Stimulated activated CD4-positive, alpha-beta T cell treated with anti-CD3 and anti-CD28 coated beads, TNF-alpha, amount 100 ng/mL, for 4 hours (primary cell): Measurements from ENCODE around the gene TOGARAM2.

Experiments used
- DNase-seq, 3 experiments: peaks; one replicate each; pipeline ENCODE4 v3.0.0-alpha.2; 2020; ENCODE audit warnings: low read depth in 3 of 3

The TOGARAM2 gene

GRCh38 chr2:29017716-29018435 lies 36.8 kb downstream of the TOGARAM2 start:
- DNase-seq, result no peak

- DNase-seq, result no peak
These were observed 40.8 kb downstream of the TOGARAM2 start for GRCh38 chr2:29021886-29022285.

GRCh38 chr2:29022679-29023078 lies 41.6 kb downstream of the TOGARAM2 start:
- DNase-seq, result no peak

GRCh38 chr2:29023188-29023587 lies 42.1 kb downstream of the TOGARAM2 start:
- no peak for DNase-seq

GRCh38 chr2:29024882-29025430 lies 43.9 kb downstream of the TOGARAM2 start:
- DNase-seq, result no peak

- no peak for DNase-seq
These were observed 44.6 kb downstream of the TOGARAM2 start for GRCh38 chr2:29025711-29026110.

GRCh38 chr2:29031046-29031445 lies 49.9 kb downstream of the TOGARAM2 start:
- DNase-seq, result no peak

- DNase-seq, result no peak
These were observed 51.1 kb downstream of the TOGARAM2 start for GRCh38 chr2:29032189-29032588.

GRCh38 chr2:29033172-29033571 lies 52.1 kb downstream of the TOGARAM2 start:
- DNase-seq, result no peak

- no peak for DNase-seq
These were observed 52.6 kb downstream of the TOGARAM2 start for GRCh38 chr2:29033656-29034055.

- no peak for DNase-seq
These were observed 54.1 kb downstream of the TOGARAM2 start for GRCh38 chr2:29035016-29035745.

- DNase-seq, result no peak
These were observed 58.8 kb downstream of the TOGARAM2 start for GRCh38 chr2:29039718-29040480.

- no peak for DNase-seq
These were observed 59.5 kb downstream of the TOGARAM2 start for GRCh38 chr2:29040552-29040951.

GRCh38 chr2:29041161-29041660 lies 60.1 kb downstream of the TOGARAM2 start:
- DNase-seq, result no peak

- DNase-seq, result no peak
These were observed 61.5 kb downstream of the TOGARAM2 start for GRCh38 chr2:29042561-29043075.

GRCh38 chr2:29044459-29044858 lies 63.4 kb downstream of the TOGARAM2 start:
- DNase-seq, result no peak

- no peak for DNase-seq
These were observed 65.2 kb downstream of the TOGARAM2 start for GRCh38 chr2:29046321-29046720.

GRCh38 chr2:29047083-29047845 lies 66.2 kb downstream of the TOGARAM2 start:
- DNase-seq, result no peak

- DNase-seq, result no peak
These were observed 69.5 kb downstream of the TOGARAM2 start for GRCh38 chr2:29050591-29050990.

GRCh38 chr2:29051730-29052129 lies 70.6 kb downstream of the TOGARAM2 start:
- DNase-seq, result no peak

- no peak for DNase-seq
These were observed 71.7 kb downstream of the TOGARAM2 start for GRCh38 chr2:29052807-29053206.
